ENCODE measurements around the gene PLD4.
A peak's percentile ranks its signal among the peaks of the same experiment; 100 is the strongest.
"Not testable (repeated sequence)": the region's sequence is repeated elsewhere in the genome, so short reads cannot be mapped to it uniquely, and the experiment has no call there.

Gene PLD4

GRCh38 chr14:104885031-104885972, 39.4 kb upstream of the PLD4 start:
- DNase-seq, result peak in 4 of 42 donors; percentile 1 to 10 (median 2)

GRCh38 chr14:104885973-104886689, 38.5 kb upstream of the PLD4 start:
- DNase-seq, result peak in 3 of 42 donors; percentile 3 to 26 (median 13)
- intact Hi-C loops (cut with DNase I), result no loop called here

More at GRCh38 chr14:104885031-104885972, 39.4 kb upstream of the PLD4 start:
- intact Hi-C loops (cut with DNase I), result no loop called here

- DNase-seq, result peak in 9 of 42 donors; percentile 1 to 24 (median 3)
- intact Hi-C loops (cut with DNase I), result no loop called here
These were observed 37.7 kb upstream of the PLD4 start for GRCh38 chr14:104886690-104887622.

GRCh38 chr14:104887623-104888488, 36.8 kb upstream of the PLD4 start:
- DNase-seq, result peak in 8 of 42 donors; percentile 2 to 27 (median 4)
- intact Hi-C loops (cut with DNase I), result no loop called here

- intact Hi-C loops (cut with DNase I), result no loop called here
- DNase-seq, result peak in 11 of 42 donors; percentile 0 to 30 (median 2)
These were observed 35.9 kb upstream of the PLD4 start for GRCh38 chr14:104888489-104889374.

- intact Hi-C loops (cut with DNase I), result no loop called here
- DNase-seq, result peak in 9 of 42 donors; percentile 1 to 30 (median 3)
These were observed 35.3 kb upstream of the PLD4 start for GRCh38 chr14:104889375-104889757.

- intact Hi-C loops (cut with DNase I); DNase-seq: not testable (repeated sequence)
These were observed 34.4 kb upstream of the PLD4 start for GRCh38 chr14:104890292-104890691.

GRCh38 chr14:104891121-104891551, 33.5 kb upstream of the PLD4 start:
- intact Hi-C loops (cut with DNase I), result no loop called here
- peak in 5 of 42 donors; percentile 2 to 10 (median 3) for DNase-seq

GRCh38 chr14:104891664-104892530, 32.8 kb upstream of the PLD4 start:
- DNase-seq, result peak in 11 of 42 donors; percentile 2 to 31 (median 11)
- intact Hi-C loops (cut with DNase I), result no loop called here

- peak in 10 of 42 donors; percentile 2 to 30 (median 10) for DNase-seq
- intact Hi-C loops (cut with DNase I), result no loop called here
These were observed 31.9 kb upstream of the PLD4 start for GRCh38 chr14:104892531-104893434.

GRCh38 chr14:104893435-104894207, 31.1 kb upstream of the PLD4 start:
- DNase-seq, result peak in 13 of 42 donors; percentile 3 to 34 (median 14)
- intact Hi-C loops (cut with DNase I), result no loop called here

- DNase-seq, result peak in 6 of 42 donors; percentile 1 to 32 (median 16)
- intact Hi-C loops (cut with DNase I), result no loop called here
These were observed 30.1 kb upstream of the PLD4 start for GRCh38 chr14:104894331-104895206.

GRCh38 chr14:104895207-104895785, 29.4 kb upstream of the PLD4 start:
- DNase-seq, result peak in 5 of 42 donors; percentile 14 to 32 (median 22)
- intact Hi-C loops (cut with DNase I), result no loop called here
